ENCODE results near the gene CHCHD10. TPM values are rescaled to one million over a fixed set of nuclear protein-coding genes. Genes with fewer than 3 reads are reported as not detected.

CHCHD10 gene
- total RNA-seq, 1 experiment from 2014 or later: 198 TPM

DNA sequence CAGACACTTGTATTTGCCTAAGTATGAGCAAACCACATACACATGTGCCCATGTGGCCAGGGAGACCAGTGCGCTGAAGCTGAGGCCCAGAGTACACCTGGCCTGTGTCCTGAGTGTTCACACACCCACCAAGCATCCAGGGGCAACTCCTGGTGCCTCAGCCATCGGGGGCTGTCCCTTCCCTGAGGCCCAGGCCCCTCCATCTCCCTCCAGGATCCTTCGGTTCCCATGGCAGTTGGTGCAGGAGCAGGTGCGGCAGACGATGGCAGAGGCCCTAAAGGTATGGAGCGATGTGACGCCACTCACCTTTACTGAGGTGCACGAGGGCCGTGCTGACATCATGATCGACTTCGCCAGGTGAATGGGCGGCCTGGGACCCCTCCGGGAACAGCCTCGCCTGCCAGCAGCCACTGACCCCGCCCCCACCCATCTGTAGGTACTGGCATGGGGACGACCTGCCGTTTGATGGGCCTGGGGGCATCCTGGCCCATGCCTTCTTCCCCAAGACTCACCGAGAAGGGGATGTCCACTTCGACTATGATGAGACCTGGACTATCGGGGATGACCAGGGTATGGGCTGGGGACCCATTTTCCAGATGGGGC, 12.5 kb upstream of the CHCHD10 start (continued):
- TF ChIP-seq NFYB (CRISPR knock-in tag; conservative IDR thresholded peaks at IDR 0.05; ENCODE audit: low read depth): no peak

- ChIA-PET CTCF (interaction anchor here (0.6 kb wide), 1 partner anchor 79 kb away, joined by 3 read pairs; no protein-coding TSS in a partner anchor), POLR2A (no interaction called here)
- ATAC-seq: no peak
- no peaks in the 10 kb centered on the region for H3K36me3 Mint-ChIP-seq
- peak overlapping the region; percentile 47; the same call in 1 of the 2 replicates for H3K27ac Mint-ChIP-seq
- no peak overlapping the region for H3K4me3 Mint-ChIP-seq
- no peaks in the 10 kb centered on the region for H3K9me3 Mint-ChIP-seq
- H3K4me1 Mint-ChIP-seq: peaks cover 1% of the 10 kb centered on the region
- DNase-seq (ENCODE audit: low spot score): no peak
- no peak for TF ChIP-seq TEAD4 (CRISPR knock-in tag; IDR thresholded peaks at IDR 0.05)
- no peak for TF ChIP-seq ZNF263 (CRISPR knock-in tag; IDR thresholded peaks at IDR 0.05; ENCODE audit: low read depth)
- TF ChIP-seq PRDM15 (CRISPR knock-in tag; IDR thresholded peaks at IDR 0.05): no peak
- no peak for TF ChIP-seq ZBTB43 (CRISPR knock-in tag; IDR thresholded peaks at IDR 0.05)
- TF ChIP-seq EMX1 (CRISPR knock-in tag; IDR thresholded peaks at IDR 0.05): no peak
- TF ChIP-seq ESRRA (CRISPR knock-in tag; IDR thresholded peaks at IDR 0.05; ENCODE audit: borderline replicate concordance): no peak
- no peak for TF ChIP-seq ZNF121 (CRISPR knock-in tag; IDR thresholded peaks at IDR 0.05)
- TF ChIP-seq FOXK1 (CRISPR knock-in tag; IDR thresholded peaks at IDR 0.05): no peak
- TF ChIP-seq, protein P1, sequence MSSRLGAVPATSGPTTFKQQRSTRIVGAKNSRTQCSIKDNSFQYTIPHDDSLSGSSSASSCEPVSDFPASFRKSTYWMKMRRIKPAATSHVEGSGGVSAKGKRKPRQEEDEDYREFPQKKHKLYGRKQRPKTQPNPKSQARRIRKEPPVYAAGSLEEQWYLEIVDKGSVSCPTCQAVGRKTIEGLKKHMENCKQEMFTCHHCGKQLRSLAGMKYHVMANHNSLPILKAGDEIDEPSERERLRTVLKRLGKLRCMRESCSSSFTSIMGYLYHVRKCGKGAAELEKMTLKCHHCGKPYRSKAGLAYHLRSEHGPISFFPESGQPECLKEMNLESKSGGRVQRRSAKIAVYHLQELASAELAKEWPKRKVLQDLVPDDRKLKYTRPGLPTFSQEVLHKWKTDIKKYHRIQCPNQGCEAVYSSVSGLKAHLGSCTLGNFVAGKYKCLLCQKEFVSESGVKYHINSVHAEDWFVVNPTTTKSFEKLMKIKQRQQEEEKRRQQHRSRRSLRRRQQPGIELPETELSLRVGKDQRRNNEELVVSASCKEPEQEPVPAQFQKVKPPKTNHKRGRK (CRISPR knock-in tag; IDR thresholded peaks at IDR 0.05; ENCODE audit: borderline replicate concordance): no peak
- no peak for TF ChIP-seq FOXP1 (CRISPR knock-in tag; IDR thresholded peaks at IDR 0.05; ENCODE audit: borderline replicate concordance)
- TF ChIP-seq SMAD4 (CRISPR knock-in tag; IDR thresholded peaks at IDR 0.05): no peak
- no peak for TF ChIP-seq NR2C2 (CRISPR knock-in tag; IDR thresholded peaks at IDR 0.05)
- no peak for TF ChIP-seq TEAD1 (CRISPR knock-in tag; IDR thresholded peaks at IDR 0.05)
- TF ChIP-seq MYBL2 (CRISPR knock-in tag; IDR thresholded peaks at IDR 0.05): no peak
- no peak for TF ChIP-seq RORB (CRISPR knock-in tag; IDR thresholded peaks at IDR 0.05)
- TF ChIP-seq, protein P2, sequence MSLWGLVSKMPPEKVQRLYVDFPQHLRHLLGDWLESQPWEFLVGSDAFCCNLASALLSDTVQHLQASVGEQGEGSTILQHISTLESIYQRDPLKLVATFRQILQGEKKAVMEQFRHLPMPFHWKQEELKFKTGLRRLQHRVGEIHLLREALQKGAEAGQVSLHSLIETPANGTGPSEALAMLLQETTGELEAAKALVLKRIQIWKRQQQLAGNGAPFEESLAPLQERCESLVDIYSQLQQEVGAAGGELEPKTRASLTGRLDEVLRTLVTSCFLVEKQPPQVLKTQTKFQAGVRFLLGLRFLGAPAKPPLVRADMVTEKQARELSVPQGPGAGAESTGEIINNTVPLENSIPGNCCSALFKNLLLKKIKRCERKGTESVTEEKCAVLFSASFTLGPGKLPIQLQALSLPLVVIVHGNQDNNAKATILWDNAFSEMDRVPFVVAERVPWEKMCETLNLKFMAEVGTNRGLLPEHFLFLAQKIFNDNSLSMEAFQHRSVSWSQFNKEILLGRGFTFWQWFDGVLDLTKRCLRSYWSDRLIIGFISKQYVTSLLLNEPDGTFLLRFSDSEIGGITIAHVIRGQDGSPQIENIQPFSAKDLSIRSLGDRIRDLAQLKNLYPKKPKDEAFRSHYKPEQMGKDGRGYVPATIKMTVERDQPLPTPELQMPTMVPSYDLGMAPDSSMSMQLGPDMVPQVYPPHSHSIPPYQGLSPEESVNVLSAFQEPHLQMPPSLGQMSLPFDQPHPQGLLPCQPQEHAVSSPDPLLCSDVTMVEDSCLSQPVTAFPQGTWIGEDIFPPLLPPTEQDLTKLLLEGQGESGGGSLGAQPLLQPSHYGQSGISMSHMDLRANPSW (CRISPR knock-in tag; conservative IDR thresholded peaks at IDR 0.05; ENCODE audit: low read depth): no peak
- peaks cover 7% of the 10 kb centered on the region for H3K27me3 Mint-ChIP-seq (ENCODE audit: low read depth)
Measured at GRCh38 chr22:23779731-23780130, 12.0 kb upstream of the CHCHD10 start.
